Heart left ventricle (tissue), 13 donors: ENCODE measurements around the gene BACH2.

ENCODE experiments used
- POLR2A ChIP-seq, 2 donors: fragments of 450-650 bp; IDR thresholded peaks; one replicate each; pipeline ENCODE4 v1.6.1; 2017; ENCODE audit warnings: antibody characterized with exemption in 2 of 2, mild to moderate bottlenecking in 2 of 2, moderate library complexity in 2 of 2
- TF ChIP-seq, protein P1 (sequence below), 12 donors: fragments of 200-600 bp; sonication (generic) in 4 of 12; IDR thresholded peaks; one replicate each; pipeline versions ENCODE4 v1.5.0 to v1.8.0; 2018 to 2022; ENCODE audit warnings: antibody characterized with exemption in 12 of 12, mild to moderate bottlenecking in 5 of 12
- donor health status: ischemic (EF 13 %, LVEDD 7.1; RV severe dilation, severe dysfunction).
- donor health status: DM: no; HTN: yes; CAD: no.
- donor health status: DM: no; HTN: no; CAD: no.
- donor health status: ischemic (EF 25% LVEDD 6.9; RV normal size, moderate dysfunction).
- donor health status: ischemic (EF 25% LVEDD 5.7; RV mildly dilated, moderate dysfunction).
- donor health status: ischemic (EF 35%, LVEDD 5.7; RV mildly dilated, moderate dysfunction).
- donor health status: nonischemic (EF 11% LVEDD 7.7; RV severe dilation, severe dysfunction).
- donor health status: DM: yes; HTN: yes; CAD: no.
- donor health status: PGD.
- donor health status: ischemic (EF 29% LVEDD 5.4; RV normal size, mild dysfunction).
- donor health status: nonischemic (EF 23%, LVEDD 6.1; RV moderate dilation, normal function).

DNA sequence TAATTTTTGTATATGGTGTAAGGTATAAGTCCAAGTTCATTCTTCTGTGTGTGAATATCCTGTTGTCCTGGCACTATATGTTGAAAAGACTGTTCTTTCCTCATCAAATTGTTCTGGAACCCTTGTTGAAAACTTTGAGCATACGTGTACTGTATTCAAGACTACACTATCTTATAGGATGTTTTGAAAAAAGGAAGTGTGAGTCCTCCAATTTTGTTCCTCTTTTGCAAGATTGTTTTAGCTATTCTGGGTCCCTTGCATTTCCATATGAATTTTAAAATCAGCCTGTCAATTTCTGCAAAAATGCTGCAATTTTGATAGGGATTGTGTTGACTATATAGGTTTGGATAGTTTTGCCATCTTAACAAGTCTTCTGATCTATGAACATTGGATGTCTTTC is 195.2 kb downstream of the BACH2 start:
- TF ChIP-seq, protein P1, sequence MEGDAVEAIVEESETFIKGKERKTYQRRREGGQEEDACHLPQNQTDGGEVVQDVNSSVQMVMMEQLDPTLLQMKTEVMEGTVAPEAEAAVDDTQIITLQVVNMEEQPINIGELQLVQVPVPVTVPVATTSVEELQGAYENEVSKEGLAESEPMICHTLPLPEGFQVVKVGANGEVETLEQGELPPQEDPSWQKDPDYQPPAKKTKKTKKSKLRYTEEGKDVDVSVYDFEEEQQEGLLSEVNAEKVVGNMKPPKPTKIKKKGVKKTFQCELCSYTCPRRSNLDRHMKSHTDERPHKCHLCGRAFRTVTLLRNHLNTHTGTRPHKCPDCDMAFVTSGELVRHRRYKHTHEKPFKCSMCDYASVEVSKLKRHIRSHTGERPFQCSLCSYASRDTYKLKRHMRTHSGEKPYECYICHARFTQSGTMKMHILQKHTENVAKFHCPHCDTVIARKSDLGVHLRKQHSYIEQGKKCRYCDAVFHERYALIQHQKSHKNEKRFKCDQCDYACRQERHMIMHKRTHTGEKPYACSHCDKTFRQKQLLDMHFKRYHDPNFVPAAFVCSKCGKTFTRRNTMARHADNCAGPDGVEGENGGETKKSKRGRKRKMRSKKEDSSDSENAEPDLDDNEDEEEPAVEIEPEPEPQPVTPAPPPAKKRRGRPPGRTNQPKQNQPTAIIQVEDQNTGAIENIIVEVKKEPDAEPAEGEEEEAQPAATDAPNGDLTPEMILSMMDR (IDR thresholded peaks at IDR 0.05): no peak
- no peak for TF ChIP-seq POLR2A (IDR thresholded peaks at IDR 0.05)
